Measurements from ENCODE around the gene RGS1. TPM values are rescaled to one million over a fixed set of nuclear protein-coding genes. Genes with fewer than 3 reads are reported as not detected.

RGS1 gene
- total RNA-seq, 1 donor from 2014 or later: not detected

DNA sequence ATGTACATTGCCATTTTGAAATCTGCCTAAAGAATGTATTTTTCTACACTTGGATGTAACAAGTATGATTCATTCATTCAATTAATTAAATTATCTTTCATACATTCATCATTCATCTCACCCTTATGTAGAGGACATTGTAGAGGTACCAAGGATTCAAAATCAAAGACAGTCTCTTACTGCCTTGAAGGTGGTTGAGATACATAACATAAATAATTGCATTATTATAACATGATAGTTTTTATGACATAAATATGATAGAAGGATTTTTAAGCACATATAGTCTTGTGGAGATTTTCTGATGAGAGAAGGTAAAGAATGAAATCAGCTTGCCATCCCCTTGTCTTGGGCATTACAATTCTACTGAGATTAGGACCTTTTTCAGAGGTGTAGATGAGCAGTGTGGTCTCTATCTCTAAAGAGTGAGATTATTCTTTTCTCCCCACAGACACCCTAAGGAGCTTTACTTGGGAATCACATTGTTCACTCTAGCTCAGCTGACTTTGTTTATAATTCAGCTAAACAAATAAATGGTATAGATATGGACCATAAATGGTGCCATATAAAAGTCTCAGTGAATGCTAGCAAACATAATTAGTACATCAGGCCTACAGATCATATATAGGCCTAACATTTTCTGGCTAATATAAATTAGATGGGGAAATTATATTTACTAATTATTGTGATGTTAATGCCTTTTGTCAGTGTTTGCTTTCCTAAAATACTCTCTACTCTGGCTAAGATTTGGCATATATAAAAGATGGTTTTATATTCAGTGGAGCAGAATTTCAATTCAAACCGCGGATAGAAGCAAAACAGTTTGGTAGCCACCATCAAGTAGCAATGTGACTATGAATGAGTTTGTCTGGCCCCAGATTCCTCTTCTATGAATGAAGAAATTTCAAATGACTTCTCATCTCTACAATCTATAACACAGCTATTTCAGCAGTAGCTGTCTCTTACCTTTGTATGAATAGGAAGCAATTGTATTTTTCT is 1.9 kb downstream of the RGS1 start:
- TF ChIP-seq, protein P1, sequence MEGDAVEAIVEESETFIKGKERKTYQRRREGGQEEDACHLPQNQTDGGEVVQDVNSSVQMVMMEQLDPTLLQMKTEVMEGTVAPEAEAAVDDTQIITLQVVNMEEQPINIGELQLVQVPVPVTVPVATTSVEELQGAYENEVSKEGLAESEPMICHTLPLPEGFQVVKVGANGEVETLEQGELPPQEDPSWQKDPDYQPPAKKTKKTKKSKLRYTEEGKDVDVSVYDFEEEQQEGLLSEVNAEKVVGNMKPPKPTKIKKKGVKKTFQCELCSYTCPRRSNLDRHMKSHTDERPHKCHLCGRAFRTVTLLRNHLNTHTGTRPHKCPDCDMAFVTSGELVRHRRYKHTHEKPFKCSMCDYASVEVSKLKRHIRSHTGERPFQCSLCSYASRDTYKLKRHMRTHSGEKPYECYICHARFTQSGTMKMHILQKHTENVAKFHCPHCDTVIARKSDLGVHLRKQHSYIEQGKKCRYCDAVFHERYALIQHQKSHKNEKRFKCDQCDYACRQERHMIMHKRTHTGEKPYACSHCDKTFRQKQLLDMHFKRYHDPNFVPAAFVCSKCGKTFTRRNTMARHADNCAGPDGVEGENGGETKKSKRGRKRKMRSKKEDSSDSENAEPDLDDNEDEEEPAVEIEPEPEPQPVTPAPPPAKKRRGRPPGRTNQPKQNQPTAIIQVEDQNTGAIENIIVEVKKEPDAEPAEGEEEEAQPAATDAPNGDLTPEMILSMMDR (IDR thresholded peaks at IDR 0.05): no peak
- Mint-ChIP-seq H3K9me3 (ENCODE audit: unreplicated experiment) (no peaks in the 10 kb centered on the region), H3K4me3 (ENCODE audit: unreplicated experiment) (no peak overlapping the region), H3K27me3 (ENCODE audit: unreplicated experiment) (no peaks in the 10 kb centered on the region), H3K4me1 (ENCODE audit: unreplicated experiment) (no peaks in the 10 kb centered on the region), H3K27ac (ENCODE audit: unreplicated experiment) (no peak overlapping the region), H3K36me3 (ENCODE audit: unreplicated experiment) (no peaks in the 10 kb centered on the region)
- no peak for DNase-seq (ENCODE audit: extremely low spot score, unreplicated experiment)

GRCh38 chr1:192578144-192578909 is 2.8 kb downstream of the RGS1 start:
- H3K36me3 Mint-ChIP-seq (ENCODE audit: unreplicated experiment): no peaks in the 10 kb centered on the region
- no peaks in the 10 kb centered on the region for H3K9me3 Mint-ChIP-seq (ENCODE audit: unreplicated experiment)
- DNase-seq (ENCODE audit: extremely low spot score, unreplicated experiment): no peak
- no peak overlapping the region for H3K4me3 Mint-ChIP-seq (ENCODE audit: unreplicated experiment)
- TF ChIP-seq, protein P1 (IDR thresholded peaks at IDR 0.05): no peak
- H3K27ac Mint-ChIP-seq (ENCODE audit: unreplicated experiment): no peak overlapping the region
- H3K4me1 Mint-ChIP-seq (ENCODE audit: unreplicated experiment): no peaks in the 10 kb centered on the region
- no peaks in the 10 kb centered on the region for H3K27me3 Mint-ChIP-seq (ENCODE audit: unreplicated experiment)

GRCh38 chr1:192579010-192579738 is 3.6 kb downstream of the RGS1 start:
- no peak overlapping the region for H3K27ac Mint-ChIP-seq (ENCODE audit: unreplicated experiment)
- no peaks in the 10 kb centered on the region for H3K4me1 Mint-ChIP-seq (ENCODE audit: unreplicated experiment)
- TF ChIP-seq, protein P1 (IDR thresholded peaks at IDR 0.05): no peak
- no peaks in the 10 kb centered on the region for H3K36me3 Mint-ChIP-seq (ENCODE audit: unreplicated experiment)
- no peak overlapping the region for H3K4me3 Mint-ChIP-seq (ENCODE audit: unreplicated experiment)
- no peaks in the 10 kb centered on the region for H3K27me3 Mint-ChIP-seq (ENCODE audit: unreplicated experiment)
- no peak for DNase-seq (ENCODE audit: extremely low spot score, unreplicated experiment)
- no peaks in the 10 kb centered on the region for H3K9me3 Mint-ChIP-seq (ENCODE audit: unreplicated experiment)

GRCh38 chr1:192580351-192580962 is 4.9 kb downstream of the RGS1 start:
- Mint-ChIP-seq H3K4me1 (ENCODE audit: unreplicated experiment) (peaks cover 7% of the 10 kb centered on the region), H3K27me3 (ENCODE audit: unreplicated experiment) (no peaks in the 10 kb centered on the region), H3K27ac (ENCODE audit: unreplicated experiment) (no peak overlapping the region), H3K36me3 (ENCODE audit: unreplicated experiment) (no peaks in the 10 kb centered on the region), H3K9me3 (ENCODE audit: unreplicated experiment) (no peaks in the 10 kb centered on the region), H3K4me3 (ENCODE audit: unreplicated experiment) (no peak overlapping the region)
- TF ChIP-seq, protein P1 (IDR thresholded peaks at IDR 0.05): peak; percentile 83
- DNase-seq (ENCODE audit: extremely low spot score, unreplicated experiment): no peak

All from osteocyte (in vitro differentiated cells).